HepG2 (cell line): ENCODE results near the gene CEBPB. TPM values are rescaled to one million over a fixed set of nuclear protein-coding genes. Genes with fewer than 3 reads are reported as not detected.
A peak's percentile ranks its signal among the peaks of the same experiment; 100 is the strongest.

Experiments
- ARNT ChIP-seq: fragments of 450-650 bp; IDR thresholded peaks from 2 replicates; pipeline ENCODE4 v1.6.1; 2017
- CHD4 ChIP-seq: fragments of 200-600 bp; sonication (generic); IDR thresholded peaks from 2 replicates; pipeline ENCODE4 v1.7.0; 2017; ENCODE audit warnings: mild to moderate bottlenecking, low read length, borderline replicate concordance
- FOSL1 ChIP-seq: sonication (generic); formaldehyde crosslinking; IDR thresholded peaks from 2 replicates; pipeline ENCODE4 v1.9.0; 2021; ENCODE audit warnings: missing genetic modification reagents, borderline replicate concordance
- HOXD1 ChIP-seq: sonication (generic); formaldehyde crosslinking; IDR thresholded peaks from 2 replicates; pipeline ENCODE4 v1.5.0; 2020; ENCODE audit warnings: missing genetic modification reagents
- KAT7 ChIP-seq: IDR thresholded peaks from 2 replicates; pipeline ENCODE4 v1.6.1; 2018; ENCODE audit warnings: borderline replicate concordance, missing compliant biosample characterization
- KDM5B ChIP-seq: sonication (generic); formaldehyde crosslinking; IDR thresholded peaks from 2 replicates; pipeline ENCODE4 v1.4.0; 2020; ENCODE audit warnings: missing genetic modification reagents, mild to moderate bottlenecking, borderline replicate concordance
- NFATC3 ChIP-seq: sonication (generic); formaldehyde crosslinking; IDR thresholded peaks from 2 replicates; pipeline ENCODE4 v1.5.1; 2020; ENCODE audit warnings: mild to moderate bottlenecking, missing genetic modification reagents
- PRPF4 ChIP-seq: fragments of 200-400 bp; formaldehyde crosslinking; IDR thresholded peaks from 2 replicates; pipeline ENCODE4 v1.6.1; 2016; ENCODE audit warnings: low read length, low read depth; ENCODE audit not compliant: poor library complexity, severe bottlenecking
- RNF2 ChIP-seq: fragments of 450-650 bp; conservative IDR thresholded peaks from 2 replicates; pipeline ENCODE4 v1.6.1; 2016; ENCODE audit warnings: low read depth
- ZNF619 ChIP-seq: sonication (generic); formaldehyde crosslinking; IDR thresholded peaks from 2 replicates; pipeline ENCODE4 v1.4.0; 2020; ENCODE audit warnings: mild to moderate bottlenecking, missing genetic modification reagents
- polyA plus RNA-seq, 8 experiments: library from polyadenylated mRNA; depleted of rRNA in 3 of 8; stranded (reverse) in 7 of 8; unstranded in 1 of 8; fragments of >200 nt; fragmentation: Illumina TruSeq in 4 of 8; extraction: Trizol in 4 of 8; gene quantifications; 2 replicates each; pipeline versions ENCODE4 v1.2.1 to v1.2.3, GENCODE V29; 2011 to 2016; ENCODE audit warnings: low read depth in 4 of 8, missing spikeins in 1 of 8, mixed read lengths in 1 of 8; ENCODE audit not compliant: insufficient read depth in 1 of 8
- total RNA-seq, 5 experiments: library from RNA; depleted of rRNA; stranded (reverse); fragments of >200 nt; fragmentation: Illumina TruSeq; extraction: Trizol; gene quantifications; 2 replicates each; pipeline ENCODE4 v1.2.3, GENCODE V29; 2016; ENCODE audit warnings: low read depth in 1 of 5
- TF ChIP-seq, protein P1 (sequence below): sonication (generic); formaldehyde crosslinking; IDR thresholded peaks from 2 replicates; pipeline ENCODE4 v1.5.0; 2020; ENCODE audit warnings: missing genetic modification reagents
- TF ChIP-seq, protein P2 (sequence below): sonication (generic); formaldehyde crosslinking; IDR thresholded peaks from 2 replicates; pipeline ENCODE4 v1.8.0; 2022; ENCODE audit warnings: missing genetic modification reagents, mild to moderate bottlenecking, moderate library complexity, borderline replicate concordance
- TF ChIP-seq, protein P3 (sequence below): sonication (generic); formaldehyde crosslinking; IDR thresholded peaks from 2 replicates; pipeline ENCODE4 v1.4.0; 2020; ENCODE audit warnings: mild to moderate bottlenecking, missing genetic modification reagents
- TF ChIP-seq, protein P4 (sequence below): IDR thresholded peaks from 2 replicates; pipeline ENCODE4 v1.6.1; 2018; ENCODE audit warnings: missing genetic modification reagents, mild to moderate bottlenecking, missing compliant biosample characterization
- TF ChIP-seq, protein P5 (sequence below): sonication (generic); formaldehyde crosslinking; IDR thresholded peaks from 2 replicates; pipeline ENCODE4 v1.5.0; 2020; ENCODE audit warnings: mild to moderate bottlenecking, missing genetic modification reagents
- TF ChIP-seq, protein P6 (sequence below): sonication (generic); formaldehyde crosslinking; IDR thresholded peaks from 2 replicates; pipeline ENCODE4 v1.8.0; 2022; ENCODE audit warnings: mild to moderate bottlenecking, missing genetic modification reagents
- TF ChIP-seq, protein P7 (sequence below): sonication (generic); formaldehyde crosslinking; IDR thresholded peaks from 2 replicates; pipeline ENCODE4 v1.5.0; 2020; ENCODE audit warnings: mild to moderate bottlenecking, low read depth, missing genetic modification reagents, borderline replicate concordance

CEBPB gene
- total and polyA plus RNA-seq, 2 of the 13 experiments (the other 11 are each of a cell fraction or from before 2014, with no cell fraction given) = 18.5 to 28.2 TPM

DNA sequence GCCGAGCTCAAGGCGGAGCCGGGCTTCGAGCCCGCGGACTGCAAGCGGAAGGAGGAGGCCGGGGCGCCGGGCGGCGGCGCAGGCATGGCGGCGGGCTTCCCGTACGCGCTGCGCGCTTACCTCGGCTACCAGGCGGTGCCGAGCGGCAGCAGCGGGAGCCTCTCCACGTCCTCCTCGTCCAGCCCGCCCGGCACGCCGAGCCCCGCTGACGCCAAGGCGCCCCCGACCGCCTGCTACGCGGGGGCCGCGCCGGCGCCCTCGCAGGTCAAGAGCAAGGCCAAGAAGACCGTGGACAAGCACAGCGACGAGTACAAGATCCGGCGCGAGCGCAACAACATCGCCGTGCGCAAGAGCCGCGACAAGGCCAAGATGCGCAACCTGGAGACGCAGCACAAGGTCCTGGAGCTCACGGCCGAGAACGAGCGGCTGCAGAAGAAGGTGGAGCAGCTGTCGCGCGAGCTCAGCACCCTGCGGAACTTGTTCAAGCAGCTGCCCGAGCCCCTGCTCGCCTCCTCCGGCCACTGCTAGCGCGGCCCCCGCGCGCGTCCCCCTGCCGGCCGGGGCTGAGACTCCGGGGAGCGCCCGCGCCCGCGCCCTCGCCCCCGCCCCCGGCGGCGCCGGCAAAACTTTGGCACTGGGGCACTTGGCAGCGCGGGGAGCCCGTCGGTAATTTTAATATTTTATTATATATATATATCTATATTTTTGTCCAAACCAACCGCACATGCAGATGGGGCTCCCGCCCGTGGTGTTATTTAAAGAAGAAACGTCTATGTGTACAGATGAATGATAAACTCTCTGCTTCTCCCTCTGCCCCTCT lies 1.1 kb downstream of the CEBPB start (continued):
- TF ChIP-seq RNF2 (no peak; the same call in 1 of the 2 replicates), FOSL1 (CRISPR knock-in tag) (no peak), KDM5B (CRISPR knock-in tag) (peak; percentile 37; the same call in 1 of the 2 replicates), ARNT (no peak), CHD4 (no peak), ZNF619 (CRISPR knock-in tag) (0 out of 2 replicates have a peak, but pooled peaks have one; percentile 57), PRPF4 (no peak), KAT7 (peak; percentile 82; the same call in 1 of the 2 replicates), HOXD1 (no peak), NFATC3 (CRISPR knock-in tag) (no peak)
- TF ChIP-seq, protein P1, sequence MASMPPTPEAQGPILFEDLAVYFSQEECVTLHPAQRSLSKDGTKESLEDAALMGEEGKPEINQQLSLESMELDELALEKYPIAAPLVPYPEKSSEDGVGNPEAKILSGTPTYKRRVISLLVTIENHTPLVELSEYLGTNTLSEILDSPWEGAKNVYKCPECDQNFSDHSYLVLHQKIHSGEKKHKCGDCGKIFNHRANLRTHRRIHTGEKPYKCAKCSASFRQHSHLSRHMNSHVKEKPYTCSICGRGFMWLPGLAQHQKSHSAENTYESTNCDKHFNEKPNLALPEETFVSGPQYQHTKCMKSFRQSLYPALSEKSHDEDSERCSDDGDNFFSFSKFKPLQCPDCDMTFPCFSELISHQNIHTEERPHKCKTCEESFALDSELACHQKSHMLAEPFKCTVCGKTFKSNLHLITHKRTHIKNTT = no peak; the same call in 1 of the 2 replicates
- TF ChIP-seq, protein P2, sequence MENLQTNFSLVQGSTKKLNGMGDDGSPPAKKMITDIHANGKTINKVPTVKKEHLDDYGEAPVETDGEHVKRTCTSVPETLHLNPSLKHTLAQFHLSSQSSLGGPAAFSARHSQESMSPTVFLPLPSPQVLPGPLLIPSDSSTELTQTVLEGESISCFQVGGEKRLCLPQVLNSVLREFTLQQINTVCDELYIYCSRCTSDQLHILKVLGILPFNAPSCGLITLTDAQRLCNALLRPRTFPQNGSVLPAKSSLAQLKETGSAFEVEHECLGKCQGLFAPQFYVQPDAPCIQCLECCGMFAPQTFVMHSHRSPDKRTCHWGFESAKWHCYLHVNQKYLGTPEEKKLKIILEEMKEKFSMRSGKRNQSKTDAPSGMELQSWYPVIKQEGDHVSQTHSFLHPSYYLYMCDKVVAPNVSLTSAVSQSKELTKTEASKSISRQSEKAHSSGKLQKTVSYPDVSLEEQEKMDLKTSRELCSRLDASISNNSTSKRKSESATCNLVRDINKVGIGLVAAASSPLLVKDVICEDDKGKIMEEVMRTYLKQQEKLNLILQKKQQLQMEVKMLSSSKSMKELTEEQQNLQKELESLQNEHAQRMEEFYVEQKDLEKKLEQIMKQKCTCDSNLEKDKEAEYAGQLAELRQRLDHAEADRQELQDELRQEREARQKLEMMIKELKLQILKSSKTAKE (CRISPR knock-in tag) = no peak
- TF ChIP-seq, protein P3, sequence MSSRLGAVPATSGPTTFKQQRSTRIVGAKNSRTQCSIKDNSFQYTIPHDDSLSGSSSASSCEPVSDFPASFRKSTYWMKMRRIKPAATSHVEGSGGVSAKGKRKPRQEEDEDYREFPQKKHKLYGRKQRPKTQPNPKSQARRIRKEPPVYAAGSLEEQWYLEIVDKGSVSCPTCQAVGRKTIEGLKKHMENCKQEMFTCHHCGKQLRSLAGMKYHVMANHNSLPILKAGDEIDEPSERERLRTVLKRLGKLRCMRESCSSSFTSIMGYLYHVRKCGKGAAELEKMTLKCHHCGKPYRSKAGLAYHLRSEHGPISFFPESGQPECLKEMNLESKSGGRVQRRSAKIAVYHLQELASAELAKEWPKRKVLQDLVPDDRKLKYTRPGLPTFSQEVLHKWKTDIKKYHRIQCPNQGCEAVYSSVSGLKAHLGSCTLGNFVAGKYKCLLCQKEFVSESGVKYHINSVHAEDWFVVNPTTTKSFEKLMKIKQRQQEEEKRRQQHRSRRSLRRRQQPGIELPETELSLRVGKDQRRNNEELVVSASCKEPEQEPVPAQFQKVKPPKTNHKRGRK (CRISPR knock-in tag) = no peak
- TF ChIP-seq, protein P4, sequence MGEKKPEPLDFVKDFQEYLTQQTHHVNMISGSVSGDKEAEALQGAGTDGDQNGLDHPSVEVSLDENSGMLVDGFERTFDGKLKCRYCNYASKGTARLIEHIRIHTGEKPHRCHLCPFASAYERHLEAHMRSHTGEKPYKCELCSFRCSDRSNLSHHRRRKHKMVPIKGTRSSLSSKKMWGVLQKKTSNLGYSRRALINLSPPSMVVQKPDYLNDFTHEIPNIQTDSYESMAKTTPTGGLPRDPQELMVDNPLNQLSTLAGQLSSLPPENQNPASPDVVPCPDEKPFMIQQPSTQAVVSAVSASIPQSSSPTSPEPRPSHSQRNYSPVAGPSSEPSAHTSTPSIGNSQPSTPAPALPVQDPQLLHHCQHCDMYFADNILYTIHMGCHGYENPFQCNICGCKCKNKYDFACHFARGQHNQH (CRISPR knock-in tag) = peak; percentile 22; the same call in 1 of the 2 replicates
- TF ChIP-seq, protein P5, sequence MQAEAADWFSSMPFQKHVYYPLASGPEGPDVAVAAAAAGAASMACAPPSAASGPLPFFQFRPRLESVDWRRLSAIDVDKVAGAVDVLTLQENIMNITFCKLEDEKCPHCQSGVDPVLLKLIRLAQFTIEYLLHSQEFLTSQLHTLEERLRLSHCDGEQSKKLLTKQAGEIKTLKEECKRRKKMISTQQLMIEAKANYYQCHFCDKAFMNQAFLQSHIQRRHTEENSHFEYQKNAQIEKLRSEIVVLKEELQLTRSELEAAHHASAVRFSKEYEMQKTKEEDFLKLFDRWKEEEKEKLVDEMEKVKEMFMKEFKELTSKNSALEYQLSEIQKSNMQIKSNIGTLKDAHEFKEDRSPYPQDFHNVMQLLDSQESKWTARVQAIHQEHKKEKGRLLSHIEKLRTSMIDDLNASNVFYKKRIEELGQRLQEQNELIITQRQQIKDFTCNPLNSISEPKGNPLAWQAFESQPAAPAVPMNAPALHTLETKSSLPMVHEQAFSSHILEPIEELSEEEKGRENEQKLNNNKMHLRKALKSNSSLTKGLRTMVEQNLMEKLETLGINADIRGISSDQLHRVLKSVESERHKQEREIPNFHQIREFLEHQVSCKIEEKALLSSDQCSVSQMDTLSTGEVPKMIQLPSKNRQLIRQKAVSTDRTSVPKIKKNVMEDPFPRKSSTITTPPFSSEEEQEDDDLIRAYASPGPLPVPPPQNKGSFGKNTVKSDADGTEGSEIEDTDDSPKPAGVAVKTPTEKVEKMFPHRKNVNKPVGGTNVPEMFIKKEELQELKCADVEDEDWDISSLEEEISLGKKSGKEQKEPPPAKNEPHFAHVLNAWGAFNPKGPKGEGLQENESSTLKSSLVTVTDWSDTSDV (CRISPR knock-in tag) = 0 out of 2 replicates have a peak, but pooled peaks have one; percentile 23
- TF ChIP-seq, protein P6, sequence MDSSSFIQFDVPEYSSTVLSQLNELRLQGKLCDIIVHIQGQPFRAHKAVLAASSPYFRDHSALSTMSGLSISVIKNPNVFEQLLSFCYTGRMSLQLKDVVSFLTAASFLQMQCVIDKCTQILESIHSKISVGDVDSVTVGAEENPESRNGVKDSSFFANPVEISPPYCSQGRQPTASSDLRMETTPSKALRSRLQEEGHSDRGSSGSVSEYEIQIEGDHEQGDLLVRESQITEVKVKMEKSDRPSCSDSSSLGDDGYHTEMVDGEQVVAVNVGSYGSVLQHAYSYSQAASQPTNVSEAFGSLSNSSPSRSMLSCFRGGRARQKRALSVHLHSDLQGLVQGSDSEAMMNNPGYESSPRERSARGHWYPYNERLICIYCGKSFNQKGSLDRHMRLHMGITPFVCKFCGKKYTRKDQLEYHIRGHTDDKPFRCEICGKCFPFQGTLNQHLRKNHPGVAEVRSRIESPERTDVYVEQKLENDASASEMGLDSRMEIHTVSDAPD = no peak
- TF ChIP-seq, protein P7, sequence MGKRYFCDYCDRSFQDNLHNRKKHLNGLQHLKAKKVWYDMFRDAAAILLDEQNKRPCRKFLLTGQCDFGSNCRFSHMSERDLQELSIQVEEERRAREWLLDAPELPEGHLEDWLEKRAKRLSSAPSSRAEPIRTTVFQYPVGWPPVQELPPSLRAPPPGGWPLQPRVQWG (CRISPR knock-in tag) = 0 out of 2 replicates have a peak, but pooled peaks have one; percentile 17
